K562 (cell line): ENCODE data around the gene ACSF3. TPM values are rescaled to one million over a fixed set of nuclear protein-coding genes. Genes with fewer than 3 reads are reported as not detected.

Source experiments
- ATAC-seq: fragments of 200-7000 bp; cut with Tn5 transposase; 3 replicates; pipeline ENCODE4 v1.9.1; 2020; ENCODE audit warnings: moderate library complexity
- BruUV-seq: library from RNA; stranded (reverse); fragments of 400-500 nt; replicated peaks from 2 replicates; lab custom pipeline; 2021; lab: Mats Ljungman, UMichigan
- CTCF ChIA-PET: fragments of 300-600 bp; formaldehyde crosslinking; extraction: SDS; loops from one replicate; lab custom pipeline; 2021; ENCODE audit warnings: low intra/inter-chr PET ratio; lab: Yijun Ruan, JAX
- POLR2A ChIA-PET: fragments of 300-600, 350-650 bp; sonication (Branson Sonifier 250); formaldehyde crosslinking; extraction: SDS; loops from one replicate; lab custom pipeline; 2021; ENCODE audit warnings: antibody characterized with exemption, inconsistent platforms; lab: Yijun Ruan, JAX
- DNase-seq, 4 experiments: peaks; one replicate each; pipeline versions ENCODE4 v3.0.0 to v3.0.0-alpha.2; 2011 to 2018; ENCODE audit warnings: low spot score in 3 of 4, mixed read lengths in 3 of 4; ENCODE audit errors: extremely low read depth in 1 of 4
- FAIRE-seq: peaks from 2 replicates; lab custom pipeline; 2011; peaks lifted over from hg19 to GRCh38; lab: Jason Lieb, UNC
- H2AFZ ChIP-seq: 2 replicates; pipeline ENCODE4 v1.6.0; 2011; ENCODE audit warnings: low read depth, low read length, control low read depth, inconsistent platforms
- H3K27ac ChIP-seq: fragments of 200-600 bp; 3 replicates; pipeline ENCODE4 v1.8.0; 2011; ENCODE audit warnings: low read depth, mild to moderate bottlenecking, control low read depth, inconsistent platforms, low read length, moderate library complexity, mixed read lengths; ENCODE audit errors: extremely low read depth
- H3K27me3 ChIP-seq, 2 experiments: fragments of 300-600 bp in 1 of 2; 2 replicates in 1 of 2; 3 replicates in 1 of 2; pipeline versions ENCODE4 v1.6.0 to v1.8.0; 2011; ENCODE audit warnings: inconsistent platforms in 2 of 2, low read length in 2 of 2, mild to moderate bottlenecking in 1 of 2, mixed read lengths in 1 of 2, moderate library complexity in 1 of 2; ENCODE audit not compliant: control insufficient read depth in 2 of 2, insufficient read depth in 2 of 2
- H3K36me3 ChIP-seq: fragments of 300-600 bp; 3 replicates; pipeline ENCODE4 v1.8.0; 2011; ENCODE audit warnings: mild to moderate bottlenecking, low read length, inconsistent platforms; ENCODE audit not compliant: control insufficient read depth, insufficient read depth
- H3K4me1 ChIP-seq, 2 experiments: fragments of 200-600 bp in 1 of 2; replicated peaks in 1 of 2; 2 replicates in 1 of 2; 3 replicates in 1 of 2; pipeline versions ENCODE4 v1.5.1 to v1.8.0; 2011; ENCODE audit warnings: inconsistent platforms in 2 of 2, low read length in 2 of 2, mild to moderate bottlenecking in 1 of 2, mixed read lengths in 1 of 2, moderate library complexity in 1 of 2; ENCODE audit not compliant: control insufficient read depth in 2 of 2, insufficient read depth in 2 of 2
- H3K4me2 ChIP-seq: 2 replicates; pipeline ENCODE4 v1.6.1; 2011; ENCODE audit warnings: low read length, control low read depth, inconsistent platforms, mixed read lengths; ENCODE audit not compliant: insufficient read depth
- H3K4me3 ChIP-seq: fragments of 200-600 bp; sonication (generic), shearing (Covaris generic); 2 replicates; pipeline ENCODE4 v1.5.1; 2016; ENCODE audit warnings: control low read depth, inconsistent platforms
- H3K79me2 ChIP-seq: fragments of 200-600 bp; 3 replicates; pipeline ENCODE4 v1.8.0; 2011; ENCODE audit warnings: low read length, inconsistent platforms; ENCODE audit not compliant: control insufficient read depth, insufficient read depth
- H3K9ac ChIP-seq, 2 experiments: 2 replicates each; pipeline versions ENCODE4 v1.6.0 to v1.6.1; 2011; ENCODE audit warnings: low read depth in 2 of 2, low read length in 2 of 2, control low read depth in 1 of 2, inconsistent platforms in 1 of 2, mild to moderate bottlenecking in 1 of 2, mixed read lengths in 1 of 2; ENCODE audit not compliant: insufficient read depth in 1 of 2
- H3K9me1 ChIP-seq: one replicate; pipeline ENCODE4 v1.6.0; 2011; ENCODE audit warnings: inconsistent platforms, mild to moderate bottlenecking, low read length, moderate library complexity; ENCODE audit not compliant: control insufficient read depth, insufficient read depth
- H3K9me3 ChIP-seq: replicated peaks from 2 replicates; pipeline ENCODE4 v1.5.1; 2011; ENCODE audit warnings: low read depth, low read length, inconsistent platforms; ENCODE audit not compliant: control insufficient read depth, insufficient read depth
- H4K20me1 ChIP-seq: replicated peaks from 2 replicates; pipeline ENCODE4 v1.6.1; 2011; ENCODE audit warnings: low read length, inconsistent platforms, mixed read lengths; ENCODE audit not compliant: control insufficient read depth, insufficient read depth
- COPS2 ChIP-seq: fragments of 450-650 bp; conservative IDR thresholded peaks from 2 replicates; pipeline ENCODE4 v1.6.1; 2016; ENCODE audit warnings: mild to moderate bottlenecking, moderate library complexity
- ESRRB ChIP-seq: fragments of 250-450 bp; sonication (Bioruptor Pico); IDR thresholded peaks from 2 replicates; pipeline ENCODE4 v1.5.0; 2020; ENCODE audit warnings: mild to moderate bottlenecking, moderate library complexity, borderline replicate concordance
- POLR3A ChIP-seq: IDR thresholded peaks from 2 replicates; pipeline ENCODE4 v1.6.1; 2011; ENCODE audit warnings: borderline replicate concordance, mild to moderate bottlenecking, moderate library complexity; ENCODE audit not compliant: insufficient read length, insufficient read depth; ENCODE audit errors: extremely low read depth
- SREBF1 ChIP-seq: fragments of 150-350 bp; IDR thresholded peaks from 2 replicates; pipeline ENCODE4 v1.6.1; 2014; ENCODE audit warnings: antibody characterized with exemption, low read depth, low read length, borderline replicate concordance
- WGBS: fragments of 100-300 bp; shearing (Covaris generic); methylation state at CpG from one replicate; pipeline ENCODE4 v1.1.6; 2016; ENCODE audit warnings: low coverage, mixed read lengths; ENCODE audit not compliant: insufficient coverage; ENCODE audit errors: missing lambda C conversion rate; 5-methylcytosine and 5-hydroxymethylcytosine counted together
- in situ Hi-C: fragments of 300-500 bp; cut with MboI; formaldehyde crosslinking; loops from 4 replicates; pipeline ENCODE4 v1.15.0; 2018; ENCODE audit warnings: inconsistent platforms, mixed read lengths
- intact Hi-C: fragments of 100-400 bp; cut with micrococcal nuclease; formaldehyde crosslinking; loops from 2 replicates; pipeline ENCODE4 v1.14.2; 2022
- polyA plus RNA-seq, 8 experiments: library from polyadenylated mRNA; depleted of rRNA in 4 of 8; stranded (reverse) in 5 of 8; unstranded in 3 of 8; fragments of >200 nt; fragmentation: Nextera tagmentation in 2 of 8; fragmentation: Illumina TruSeq in 1 of 8; extraction: Ambion mirVana in 2 of 8; extraction: Trizol in 1 of 8; gene quantifications; 2 replicates each; pipeline versions ENCODE4 v1.2.1 to v1.2.3, GENCODE V29; 2011 to 2014; ENCODE audit warnings: inconsistent platforms in 1 of 8, missing spikeins in 1 of 8
- total RNA-seq, 7 experiments: library from RNA; depleted of rRNA in 6 of 7; stranded (reverse); fragments of >200 nt in 6 of 7; fragmentation: Illumina TruSeq in 2 of 7; extraction: Trizol in 2 of 7; gene quantifications; 2 replicates each; pipeline versions ENCODE4 v1.2.1 to v1.2.3, GENCODE V29; 2011 to 2021; ENCODE audit warnings: low replicate concordance in 1 of 7
- TF ChIP-seq, protein P1 (sequence below): fragments of 250-450 bp; sonication (Bioruptor Pico); IDR thresholded peaks from 2 replicates; pipeline ENCODE4 v1.4.0; 2020; ENCODE audit warnings: borderline replicate concordance

ACSF3 gene
- total and polyA plus RNA-seq, 9 of the 15 experiments (the other 6 are each of a cell fraction or from before 2014, with no cell fraction given) = 0.77 to 32.8 (median 14.7) TPM

- Histone ChIP-seq H3K4me2 (no peak overlapping the region), H3K27me3 (no peaks in the 10 kb centered on the region), H3K4me3 (no peak overlapping the region), H3K36me3 (peaks cover 39% of the 10 kb centered on the region; the same call in 2 of the 3 replicates), H3K79me2 (no peaks in the 10 kb centered on the region), H3K9ac (peak overlapping the region in 1 of 2 experiments; percentile 26; a peak in 1 of 4 replicates), H3K4me1 (peaks cover 0 to 33% of the 10 kb centered on the region in 2 experiments; a peak in 3 of 5 replicates), H3K9me3 (peaks cover 5% of the 10 kb centered on the region), H2AFZ (no peak overlapping the region), H3K27ac (no peak overlapping the region), H3K9me1 (no peaks in the 10 kb centered on the region), H4K20me1 (no peaks in the 10 kb centered on the region)
- FAIRE-seq (no peak), DNase-seq (no peak), ATAC-seq (no peak)
- ChIA-PET POLR2A (interaction anchor here (0.6 to 0.8 kb wide), 2 partner anchors 802 to 1100 kb away, joined by 3 read pairs; no protein-coding TSS in a partner anchor), CTCF (no interaction called here)
- intact Hi-C loops (no loop called here), in situ Hi-C loops (no loop called here)
- no TSS peak for BruUV-seq
- WGBS = 95% methylated on average over 17 of the region's 18 CpGs
- TF ChIP-seq SREBF1 = no peak
- TF ChIP-seq COPS2 = no peak
- TF ChIP-seq ESRRB = no peak
- TF ChIP-seq, protein P1, sequence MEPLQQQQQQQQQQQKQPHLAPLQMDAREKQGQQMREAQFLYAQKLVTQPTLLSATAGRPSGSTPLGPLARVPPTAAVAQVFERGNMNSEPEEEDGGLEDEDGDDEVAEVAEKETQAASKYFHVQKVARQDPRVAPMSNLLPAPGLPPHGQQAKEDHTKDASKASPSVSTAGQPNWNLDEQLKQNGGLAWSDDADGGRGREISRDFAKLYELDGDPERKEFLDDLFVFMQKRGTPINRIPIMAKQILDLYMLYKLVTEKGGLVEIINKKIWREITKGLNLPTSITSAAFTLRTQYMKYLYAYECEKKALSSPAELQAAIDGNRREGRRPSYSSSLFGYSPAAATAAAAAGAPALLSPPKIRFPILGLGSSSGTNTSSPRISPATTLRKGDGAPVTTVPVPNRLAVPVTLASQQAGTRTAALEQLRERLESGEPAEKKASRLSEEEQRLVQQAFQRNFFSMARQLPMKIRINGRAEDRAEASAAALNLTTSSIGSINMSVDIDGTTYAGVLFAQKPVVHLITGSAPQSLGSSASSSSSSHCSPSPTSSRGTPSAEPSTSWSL (CRISPR knock-in tag) = no peak
- TF ChIP-seq POLR3A = no peak
Measured at GRCh38 chr16:89150090-89150835, 56.6 kb downstream of the ACSF3 start.
